MM.1S (cell line): ENCODE data around the gene MT1B.

Experiments
- DNase-seq: peaks from one replicate; pipeline ENCODE4 v3.0.0-alpha.2; 2015
- H2AFZ ChIP-seq: fragments of 300-600 bp; sonication (generic); 2 replicates; pipeline ENCODE4 v1.6.0; 2016; ENCODE audit warnings: antibody characterized with exemption, low read length
- H3F3A ChIP-seq: fragments of 300-600 bp; sonication (generic); 2 replicates; pipeline ENCODE4 v1.6.1; 2016; ENCODE audit warnings: mild to moderate bottlenecking, antibody characterized with exemption, low read length, moderate library complexity, mixed read lengths; ENCODE audit not compliant: insufficient read depth
- H3K27ac ChIP-seq: fragments of 300-600 bp; sonication (generic); 2 replicates; pipeline ENCODE4 v1.5.1; 2016; ENCODE audit warnings: mild to moderate bottlenecking, low read length
- H3K27me3 ChIP-seq: fragments of 300-600 bp; sonication (generic); replicated peaks from 2 replicates; pipeline ENCODE4 v1.6.0; 2016; ENCODE audit warnings: low read length; ENCODE audit not compliant: insufficient read depth
- H3K36me3 ChIP-seq: fragments of 300-600 bp; sonication (generic); replicated peaks from 2 replicates; pipeline ENCODE4 v1.6.1; 2016; ENCODE audit warnings: mild to moderate bottlenecking, low read length, mixed read lengths; ENCODE audit not compliant: insufficient read depth
- H3K4me1 ChIP-seq: fragments of 300-600 bp; sonication (generic); 2 replicates; pipeline ENCODE4 v1.6.1; 2016; ENCODE audit warnings: low read length, mixed read lengths
- H3K4me2 ChIP-seq: fragments of 300-600 bp; sonication (generic); 2 replicates; pipeline ENCODE4 v1.6.0; 2016; ENCODE audit warnings: low read depth, low read length
- H3K4me3 ChIP-seq: fragments of 300-600 bp; sonication (generic); 2 replicates; pipeline ENCODE4 v1.5.1; 2016; ENCODE audit warnings: low read length, mixed read lengths
- H3K79me2 ChIP-seq: fragments of 300-600 bp; sonication (generic); 2 replicates; pipeline ENCODE4 v1.6.1; 2016; ENCODE audit warnings: mixed run types, low read length, mixed read lengths
- H3K9ac ChIP-seq: fragments of 300-600 bp; sonication (generic); 2 replicates; pipeline ENCODE4 v1.6.1; 2016; ENCODE audit warnings: low read length, mixed read lengths
- H3K9me2 ChIP-seq: fragments of 300-600 bp; sonication (generic); replicated peaks from 2 replicates; pipeline ENCODE4 v1.6.1; 2016; ENCODE audit warnings: mild to moderate bottlenecking, low read length, mixed read lengths; ENCODE audit not compliant: insufficient read depth
- H3K9me3 ChIP-seq: fragments of 300-600 bp; sonication (generic); replicated peaks from 2 replicates; pipeline ENCODE4 v1.6.1; 2016; ENCODE audit warnings: mild to moderate bottlenecking, low read length, mixed read lengths; ENCODE audit not compliant: insufficient read depth
- H4K20me1 ChIP-seq: fragments of 300-600 bp; sonication (generic); 2 replicates; pipeline ENCODE4 v1.6.1; 2016; ENCODE audit warnings: mild to moderate bottlenecking, low read length, moderate library complexity, mixed read lengths; ENCODE audit not compliant: insufficient read depth
- CTCF ChIP-seq: fragments of 300-600 bp; sonication (generic); IDR thresholded peaks from 2 replicates; pipeline ENCODE4 v1.5.1; 2016; ENCODE audit warnings: antibody characterized with exemption, low read length, mixed read lengths
- EZH2 ChIP-seq: fragments of 300-600 bp; sonication (generic); optimal IDR thresholded peaks from 2 replicates; pipeline ENCODE3; 2017; ENCODE audit warnings: low read depth, mild to moderate bottlenecking, antibody characterized with exemption, low read length, mixed read lengths
- EZH2phosphoT487 ChIP-seq: fragments of 300-600 bp; sonication (generic); IDR thresholded peaks from 2 replicates; pipeline ENCODE4 v1.6.1; 2018; ENCODE audit warnings: antibody characterized with exemption, low read length

The MT1B gene

GRCh38 chr16:56637814-56638750 lies 13.6 kb upstream of the MT1B start, which contains the start of gene MT1A:
TSS of gene MT1A (plus strand) at chr16:56638666. CDS start at chr16:56638739, 73 bp downstream.
- DNase-seq: no peak
- no peaks in the 10 kb centered on the region for H3K36me3 ChIP-seq
- H3K9me2 ChIP-seq: no peaks in the 10 kb centered on the region
- no peak within 1 kb of the TSS for H3K4me2 ChIP-seq
- H3K4me1 ChIP-seq: no peaks in the 10 kb centered on the region
- no peak within 1 kb of the TSS for H2AFZ ChIP-seq
- no peaks in the 10 kb centered on the region for H4K20me1 ChIP-seq
- H3F3A ChIP-seq: no peaks in the 10 kb centered on the region
- H3K27me3 ChIP-seq: peaks cover 75% of the 10 kb centered on the region
- no peaks in the 10 kb centered on the region for H3K9me3 ChIP-seq
- H3K9ac ChIP-seq: no peak within 1 kb of the TSS
- TF ChIP-seq EZH2 (no peak), CTCF (no peak), EZH2phosphoT487 (no peak)
- no peak within 1 kb of the TSS for H3K27ac ChIP-seq
- H3K79me2 ChIP-seq: no peaks in the 10 kb centered on the region
- no peak within 1 kb of the TSS for H3K4me3 ChIP-seq

- no peak overlapping the region for H3K27ac ChIP-seq
- H3K27me3 ChIP-seq: peaks cover 72% of the 10 kb centered on the region
- no peak overlapping the region for H3K4me3 ChIP-seq
- H2AFZ ChIP-seq: no peak overlapping the region
- no peaks in the 10 kb centered on the region for H3K9me3 ChIP-seq
- no peaks in the 10 kb centered on the region for H3K36me3 ChIP-seq
- H3F3A ChIP-seq: no peaks in the 10 kb centered on the region
- H4K20me1 ChIP-seq: no peaks in the 10 kb centered on the region
- no peaks in the 10 kb centered on the region for H3K4me1 ChIP-seq
- no peak for DNase-seq
- H3K9me2 ChIP-seq: no peaks in the 10 kb centered on the region
- TF ChIP-seq EZH2 (no peak), CTCF (no peak), EZH2phosphoT487 (no peak)
- no peaks in the 10 kb centered on the region for H3K79me2 ChIP-seq
- H3K4me2 ChIP-seq: no peak overlapping the region
- no peak overlapping the region for H3K9ac ChIP-seq
Observed at GRCh38 chr16:56639045-56639444, 12.6 kb upstream of the MT1B start.

- H3K79me2 ChIP-seq: no peaks in the 10 kb centered on the region
- H3K9ac ChIP-seq: no peak overlapping the region
- H3K4me3 ChIP-seq: no peak overlapping the region
- no peak overlapping the region for H3K4me2 ChIP-seq
- H3F3A ChIP-seq: no peaks in the 10 kb centered on the region
- no peak for DNase-seq
- no peaks in the 10 kb centered on the region for H3K9me3 ChIP-seq
- peaks cover 72% of the 10 kb centered on the region for H3K27me3 ChIP-seq
- H3K36me3 ChIP-seq: no peaks in the 10 kb centered on the region
- TF ChIP-seq EZH2 (no peak), CTCF (no peak), EZH2phosphoT487 (no peak)
- H3K4me1 ChIP-seq: no peaks in the 10 kb centered on the region
- no peaks in the 10 kb centered on the region for H4K20me1 ChIP-seq
- no peaks in the 10 kb centered on the region for H3K9me2 ChIP-seq
- H3K27ac ChIP-seq: no peak overlapping the region
- H2AFZ ChIP-seq: no peak overlapping the region
Observed at GRCh38 chr16:56640076-56640475, 11.6 kb upstream of the MT1B start.
